Psoas muscle (tissue), 8 donors: ENCODE measurements around the gene ABHD1. TPM values are rescaled to one million over a fixed set of nuclear protein-coding genes. Genes with fewer than 3 reads are reported as not detected.

Source experiments
- ATAC-seq, 4 donors: fragments of 200-7000 bp; cut with Tn5 transposase; one replicate each; pipeline ENCODE4 v1.9.1; 2020; ENCODE audit warnings: moderate library complexity in 3 of 4, mild to moderate bottlenecking in 2 of 4
- DNase-seq, 2 donors: peaks; one replicate each; pipeline ENCODE4 v3.0.0-alpha.2; 2020
- H3K27ac ChIP-seq: fragments of 200-600 bp; one replicate; pipeline ENCODE4 v1.8.0; 2022
- H3K27me3 ChIP-seq, 3 donors: fragments of 200-600 bp in 1 of 3; one replicate each; pipeline versions ENCODE4 v1.6.1 to v1.8.0; 2013 to 2022; ENCODE audit warnings: low read length in 2 of 3, mild to moderate bottlenecking in 2 of 3, moderate library complexity in 1 of 3; ENCODE audit not compliant: insufficient read depth in 3 of 3
- H3K36me3 ChIP-seq, 2 donors: fragments of 200-600 bp in 1 of 2; one replicate each; pipeline versions ENCODE4 v1.6.1 to v1.8.0; 2013 to 2022; ENCODE audit warnings: low read depth in 1 of 2, mild to moderate bottlenecking in 1 of 2, moderate library complexity in 1 of 2; ENCODE audit not compliant: insufficient read depth in 1 of 2
- H3K4me1 ChIP-seq: fragments of 200-600 bp; one replicate; pipeline ENCODE4 v1.8.0; 2022
- H3K4me3 ChIP-seq: fragments of 200-600 bp; one replicate; pipeline ENCODE4 v1.8.0; 2022; ENCODE audit warnings: mild to moderate bottlenecking
- H3K9me3 ChIP-seq: fragments of 200-600 bp; one replicate; pipeline ENCODE4 v1.8.0; 2022
- CTCF ChIP-seq: fragments of 200-600 bp; IDR thresholded peaks from one replicate; pipeline ENCODE4 v1.8.0; 2022; ENCODE audit warnings: antibody characterized with exemption
- WGBS, 3 donors: extraction: QIAGEN DNeasy Blood & Tissue Kit; methylation state at CpG; one replicate each; pipeline versions ENCODE4 v1.1.6 to v1.1.7; 2013; 5-methylcytosine and 5-hydroxymethylcytosine counted together
- intact Hi-C, 2 donors: fragments of 100-400 bp; cut with DNase I; formaldehyde crosslinking; loops; one replicate each; pipeline versions ENCODE4 v1.11.0 to v1.14.2; 2022
- polyA plus RNA-seq, 3 donors: library from polyadenylated mRNA; stranded (reverse); fragments of 200-250 nt; gene quantifications; one replicate each; pipeline ENCODE4 v1.2.3, GENCODE V29; 2013
- total RNA-seq, 4 donors: library from RNA; stranded (reverse); fragmentation: NEBNext Ultra II Directional in 2 of 4; extraction: Animal tissue kit (Norgen Biotek cat#: 25700) in 2 of 4; gene quantifications; one replicate each; pipeline versions ENCODE4 v1.2.1 to v1.2.4, GENCODE V29; 2021 to 2023
- donor health status: healthy with polysubstance abuse.
- donor health status: DM: no; HTN: no; CAD: no; lungs with moderate emphysema.
- donor health status: Bipolar disorder and iron deficiency.
- donor health status: healthy.
- donor health status: DM: yes; HTN: yes; CAD: no.
- donor health status: DM: no; HTN: no; CAD: no.
- donor health status: DM: no; HTN: no; CAD: no.
- donor health status: DM: yes; HTN: yes; CAD: no.

The ABHD1 gene
- total and polyA plus RNA-seq, 7 donors: 1.4 to 4.5 (median 3.8) TPM

GRCh38 chr2:27137322-27137935 lies 13.8 kb downstream of the ABHD1 start:
- no peaks in the 10 kb centered on the region for H3K9me3 ChIP-seq
- intact Hi-C loops: no loop called here
- peaks cover 12% of the 10 kb centered on the region for H3K4me1 ChIP-seq
- DNase-seq (no peak), ATAC-seq (no peak)
- H3K27ac ChIP-seq: no peak overlapping the region
- no peak overlapping the region for H3K4me3 ChIP-seq
- no peaks in the 10 kb centered on the region for H3K27me3 ChIP-seq
- no peak for TF ChIP-seq CTCF
- H3K36me3 ChIP-seq: peaks cover 0 to 10% of the 10 kb centered on the region in 2 donors
- 89 to 93% (median 93%) methylated on average over 21 of the region's 21 CpGs for WGBS, 3 donors

- no peaks in the 10 kb centered on the region for H3K9me3 ChIP-seq
- ATAC-seq: no peak
- intact Hi-C loops: no loop called here
- no peak overlapping the region for H3K27ac ChIP-seq
- no peak for DNase-seq
- H3K27me3 ChIP-seq: no peaks in the 10 kb centered on the region
- peaks cover 0 to 3% of the 10 kb centered on the region in 2 donors for H3K36me3 ChIP-seq
- 76 to 82% (median 79%) methylated on average over 7 of the region's 7 CpGs for WGBS, 3 donors
- H3K4me3 ChIP-seq: no peak overlapping the region
- H3K4me1 ChIP-seq: peaks cover 8% of the 10 kb centered on the region
- no peak for TF ChIP-seq CTCF
Observed at GRCh38 chr2:27138111-27138510, 14.5 kb downstream of the ABHD1 start.

- Histone ChIP-seq H3K9me3 (no peaks in the 10 kb centered on the region), H3K4me3 (no peak within 1 kb of the TSS), H3K27me3 (no peaks in the 10 kb centered on the region), H3K27ac (no peak within 1 kb of the TSS), H3K4me1 (no peaks in the 10 kb centered on the region), H3K36me3 (no peaks in the 10 kb centered on the region)
- DNase-seq (no peak), ATAC-seq (no peak)
- WGBS, 3 donors: 71 to 75% (median 71%) methylated on average over 4 of the region's 4 CpGs
- intact Hi-C loops: no loop called here
- TF ChIP-seq CTCF: no peak
Observed at GRCh38 chr2:27139310-27139709, 15.7 kb downstream of the ABHD1 start, which contains the start of gene PRR30. Gene PRR30 (minus strand): TSS chr2:27139410. CDS start chr2:27138329, 1,081 bp downstream.

GRCh38 chr2:27143285-27143684 lies 19.7 kb downstream of the ABHD1 start:
- intact Hi-C loops: loop anchor here in 1 of 2 donors (5.0 kb wide), 1 partner anchor 34 kb away; no protein-coding TSS in a partner anchor
- no peaks in the 10 kb centered on the region for H3K27me3 ChIP-seq

More at GRCh38 chr2:27143285-27143684, 19.7 kb downstream of the ABHD1 start:
- Histone ChIP-seq H3K27ac (no peak overlapping the region), H3K9me3 (no peaks in the 10 kb centered on the region), H3K36me3 (no peaks in the 10 kb centered on the region), H3K4me1 (no peaks in the 10 kb centered on the region), H3K4me3 (no peak overlapping the region)
- ATAC-seq: no peak
- 87 to 100% (median 92%) methylated on average over 1 of the region's 1 CpG for WGBS, 3 donors
- DNase-seq: no peak
- no peak for TF ChIP-seq CTCF
